AG04450 (cell line): ENCODE data around the gene CADM1. TPM values are rescaled to one million over a fixed set of nuclear protein-coding genes. Genes with fewer than 3 reads are reported as not detected.

ENCODE experiments used
- CTCF ChIA-PET: fragments of 300-600, 350-600 bp; formaldehyde crosslinking; extraction: SDS; loops from one replicate; lab custom pipeline; 2022; ENCODE audit warnings: antibody characterized with exemption, inconsistent platforms; lab: Charles Lee
- POLR2A ChIA-PET: fragments of 350-600 bp; formaldehyde crosslinking; extraction: SDS; loops from one replicate; lab custom pipeline; 2021; ENCODE audit warnings: antibody characterized with exemption, inconsistent platforms; lab: Yijun Ruan, JAX
- DNase-seq: peaks from one replicate; pipeline ENCODE4 v3.0.0-alpha.2; 2011; ENCODE audit warnings: low read depth, low spot score
- H3K27ac ChIP-seq: one replicate; pipeline ENCODE4 v1.5.1; 2012; ENCODE audit warnings: low read depth, low read length, control low read depth
- H3K27me3 ChIP-seq: one replicate; pipeline ENCODE4 v1.6.0; 2012; ENCODE audit warnings: low read length; ENCODE audit not compliant: control insufficient read depth, insufficient read depth
- H3K4me3 ChIP-seq: 2 replicates; pipeline ENCODE4 v1.5.1; 2011; ENCODE audit warnings: mild to moderate bottlenecking, low read depth, low read length, control low read depth
- H3K9me3 ChIP-seq: 2 replicates; pipeline ENCODE4 v1.5.1; 2012; ENCODE audit warnings: low read length; ENCODE audit not compliant: control insufficient read depth, insufficient read depth
- CTCF ChIP-seq: IDR thresholded peaks from 2 replicates; pipeline ENCODE4 v1.5.1; 2011; ENCODE audit warnings: low read depth, low read length, control low read depth, inconsistent platforms
- polyA plus RNA-seq: library from polyadenylated mRNA; depleted of rRNA; stranded (reverse); fragments of >200 nt; gene quantifications from 2 replicates; pipeline ENCODE4 v1.2.3, GENCODE V29; 2011

Gene CADM1
- polyA plus RNA-seq, 1 experiment: 70.7 TPM

GRCh38 chr11:115153731-115154354, 350.4 kb downstream of the CADM1 start:
- no peak for TF ChIP-seq CTCF
- DNase-seq: no peak
- ChIA-PET CTCF (no interaction called here), POLR2A (no interaction called here)
- Histone ChIP-seq H3K9me3 (peaks cover 10% of the 10 kb centered on the region; the same call in 1 of the 2 replicates), H3K4me3 (no peak overlapping the region), H3K27ac (no peak overlapping the region), H3K27me3 (peaks cover 5% of the 10 kb centered on the region)

GRCh38 chr11:115153135-115153534, 351.1 kb downstream of the CADM1 start:
- no peak for DNase-seq
- peaks cover 10% of the 10 kb centered on the region; the same call in 1 of the 2 replicates for H3K9me3 ChIP-seq
- H3K27me3 ChIP-seq: peaks cover 4% of the 10 kb centered on the region
- H3K4me3 ChIP-seq: no peak overlapping the region
- H3K27ac ChIP-seq: no peak overlapping the region
- POLR2A ChIA-PET: interaction anchor here (0.7 kb wide), 1 partner anchor 1103 kb away, joined by 3 read pairs; no protein-coding TSS in a partner anchor
- TF ChIP-seq CTCF: no peak
- CTCF ChIA-PET: no interaction called here

GRCh38 chr11:115151010-115151409, 353.2 kb downstream of the CADM1 start:
- Histone ChIP-seq H3K9me3 (peaks cover 10% of the 10 kb centered on the region; the same call in 1 of the 2 replicates), H3K4me3 (no peak overlapping the region), H3K27ac (no peak overlapping the region), H3K27me3 (no peaks in the 10 kb centered on the region)
- no peak for DNase-seq
- no peak for TF ChIP-seq CTCF
- ChIA-PET POLR2A (no interaction called here), CTCF (no interaction called here)

GRCh38 chr11:115148691-115149090, 355.5 kb downstream of the CADM1 start:
- ChIA-PET CTCF (no interaction called here), POLR2A (no interaction called here)
- H3K4me3 ChIP-seq: no peak overlapping the region
- TF ChIP-seq CTCF: no peak
- H3K27ac ChIP-seq: no peak overlapping the region
- H3K27me3 ChIP-seq: peaks cover 2% of the 10 kb centered on the region
- H3K9me3 ChIP-seq: peaks cover 4% of the 10 kb centered on the region; the same call in 1 of the 2 replicates
- no peak for DNase-seq

GRCh38 chr11:115148101-115148500, 356.1 kb downstream of the CADM1 start:
- Histone ChIP-seq H3K4me3 (no peak overlapping the region), H3K27me3 (peaks cover 7% of the 10 kb centered on the region), H3K27ac (no peak overlapping the region), H3K9me3 (no peaks in the 10 kb centered on the region)
- POLR2A ChIA-PET: no interaction called here
- TF ChIP-seq CTCF: no peak
- CTCF ChIA-PET: no interaction called here
- no peak for DNase-seq
